Ovary (tissue), 9 donors: ENCODE measurements around the gene OR2K2. TPM values are rescaled to one million over a fixed set of nuclear protein-coding genes. Genes with fewer than 3 reads are reported as not detected.
"Not testable (repeated sequence)": the region's sequence is repeated elsewhere in the genome, so short reads cannot be mapped to it uniquely, and the experiment has no call there.

Experiments used
- DNase-seq, 5 donors: peaks; one replicate each; pipeline ENCODE4 v3.0.0-alpha.2; 2019 to 2020
- H3K27ac ChIP-seq, 2 donors: fragments of 200-600 bp; one replicate each; pipeline versions ENCODE4 v1.5.1 to v1.8.0; 2019 to 2022
- H3K27me3 ChIP-seq: fragments of 200-600 bp; one replicate; pipeline ENCODE4 v1.8.0; 2022
- H3K36me3 ChIP-seq: fragments of 200-600 bp; sonication (generic); one replicate; pipeline ENCODE4 v1.5.1; 2019
- H3K4me1 ChIP-seq: one replicate; pipeline ENCODE4 v1.8.1; 2013; ENCODE audit warnings: mild to moderate bottlenecking, moderate library complexity; ENCODE audit not compliant: insufficient read depth
- H3K4me3 ChIP-seq: fragments of 200-600 bp; sonication (generic); one replicate; pipeline ENCODE4 v1.5.1; 2017
- H3K9me3 ChIP-seq, 2 donors: fragments of 200-600 bp in 1 of 2; sonication (generic) in 1 of 2; one replicate each; pipeline versions ENCODE4 v1.5.1 to v1.8.1; 2013 to 2019; ENCODE audit warnings: mild to moderate bottlenecking in 1 of 2, moderate library complexity in 1 of 2
- CTCF ChIP-seq, 3 donors: fragments of 450-650 bp in 2 of 3; fragments of 200-600 bp in 1 of 3; IDR thresholded peaks; one replicate each; pipeline versions ENCODE4 v1.5.1 to v1.8.0; 2016 to 2022; ENCODE audit warnings: antibody characterized with exemption in 3 of 3, mild to moderate bottlenecking in 1 of 3
- EP300 ChIP-seq: sonication (generic); formaldehyde crosslinking; IDR thresholded peaks from one replicate; pipeline ENCODE4 v1.6.1; 2017; ENCODE audit warnings: antibody characterized with exemption
- POLR2A ChIP-seq: fragments of 450-650 bp; IDR thresholded peaks from one replicate; pipeline ENCODE4 v1.6.1; 2017; ENCODE audit warnings: antibody characterized with exemption, mild to moderate bottlenecking, moderate library complexity
- WGBS, 3 donors: extraction: QIAGEN DNeasy Blood & Tissue Kit in 1 of 3; methylation state at CpG; one replicate each; pipeline versions ENCODE4 v1.1.5 to v1.1.7; 2013 to 2017; 5-methylcytosine and 5-hydroxymethylcytosine counted together
- intact Hi-C, 4 donors: fragments of 100-400 bp; cut with DNase I; formaldehyde crosslinking; loops; one replicate each; pipeline versions ENCODE4 v1.11.0 to v1.15.1; 2022 to 2023
- polyA plus RNA-seq, 2 donors: library from polyadenylated mRNA; stranded (reverse); fragments of 200-250 nt in 1 of 2; fragments of 350-450 nt in 1 of 2; fragmentation: Illumina TruSeq in 1 of 2; extraction: RNeasy Lipid Tissue Mini Kit (QIAGEN cat#74804) in 1 of 2; gene quantifications; one replicate each; pipeline ENCODE4 v1.2.3, GENCODE V29; 2013 to 2014
- total RNA-seq, 7 donors: library from RNA; depleted of rRNA in 2 of 7; stranded (reverse); fragments of >200 nt in 2 of 7; fragmentation: NEBNext Ultra II Directional in 3 of 7; extraction: Animal tissue kit (Norgen Biotek cat#: 25700) in 3 of 7; gene quantifications; one replicate each; pipeline versions ENCODE4 v1.1.0 to v1.2.4, GENCODE V29; 2016 to 2023
- donor health status: DM: no; HTN: no; CAD: no; lungs with moderate emphysema.
- donor health status: DM: no; HTN: no; CAD: no.
- donor health status: Bipolar disorder and iron deficiency.
- donor health status: DM: yes; HTN: yes; CAD: no.
- donor health status: DM: no; HTN: no; CAD: no.
- donor health status: DM: yes; HTN: yes; CAD: no.

The OR2K2 gene
- total and polyA plus RNA-seq, 9 donors: not detected

- Histone ChIP-seq H3K4me3 (no peak overlapping the region), H3K27me3 (no peaks in the 10 kb centered on the region), H3K9me3 (no peaks in the 10 kb centered on the region), H3K36me3 (no peaks in the 10 kb centered on the region), H3K27ac (no peak overlapping the region), H3K4me1 (no peaks in the 10 kb centered on the region)
- WGBS, 3 donors: 50 to 72% (median 66%) methylated on average over 2 of the region's 2 CpGs
- intact Hi-C loops: no loop called here
- no peak for DNase-seq
- TF ChIP-seq POLR2A: no peak
- no peak for TF ChIP-seq EP300
- no peak for TF ChIP-seq CTCF (IDR thresholded peaks at IDR 0.05)
Measured at GRCh38 chr9:111352545-111352944, 22.5 kb upstream of the OR2K2 start.

GRCh38 chr9:111350556-111350955 lies 20.5 kb upstream of the OR2K2 start:
- no peak overlapping the region for H3K27ac ChIP-seq
- no peak for DNase-seq

GRCh38 chr9:111349766-111350165 lies 19.7 kb upstream of the OR2K2 start:
- 77 to 82% (median 79%) methylated on average over 5 of the region's 5 CpGs for WGBS, 3 donors
- no peak for DNase-seq

More at GRCh38 chr9:111350556-111350955, 20.5 kb upstream of the OR2K2 start:
- Histone ChIP-seq H3K4me1 (no peaks in the 10 kb centered on the region), H3K27me3 (no peaks in the 10 kb centered on the region), H3K36me3 (no peaks in the 10 kb centered on the region), H3K9me3 (no peaks in the 10 kb centered on the region), H3K4me3 (no peak overlapping the region)
- TF ChIP-seq POLR2A (no peak), CTCF (IDR thresholded peaks at IDR 0.05) (no peak), EP300 (no peak)
- intact Hi-C loops: no loop called here

GRCh38 chr9:111348821-111349271 lies 18.8 kb upstream of the OR2K2 start:
- Histone ChIP-seq H3K9me3 (no peaks in the 10 kb centered on the region), H3K4me3 (no peak overlapping the region), H3K36me3 (no peaks in the 10 kb centered on the region), H3K27me3 (no peaks in the 10 kb centered on the region), H3K27ac (no peak overlapping the region), H3K4me1 (no peaks in the 10 kb centered on the region)
- intact Hi-C loops: no loop called here
- no peak for DNase-seq
- no peak for TF ChIP-seq EP300
- no peak for TF ChIP-seq CTCF (IDR thresholded peaks at IDR 0.05)
- TF ChIP-seq POLR2A: no peak
- WGBS, 3 donors: 39 to 44% (median 41%) methylated on average over 4 of the region's 4 CpGs

More at GRCh38 chr9:111349766-111350165, 19.7 kb upstream of the OR2K2 start:
- no peaks in the 10 kb centered on the region for H3K4me1 ChIP-seq
- TF ChIP-seq EP300: no peak
- TF ChIP-seq CTCF (IDR thresholded peaks at IDR 0.05): no peak
- no peak for TF ChIP-seq POLR2A
- intact Hi-C loops: no loop called here
- no peak overlapping the region for H3K4me3 ChIP-seq
- H3K27ac ChIP-seq: no peak overlapping the region
- no peaks in the 10 kb centered on the region for H3K36me3 ChIP-seq
- no peaks in the 10 kb centered on the region for H3K9me3 ChIP-seq
- no peaks in the 10 kb centered on the region for H3K27me3 ChIP-seq

- intact Hi-C loops, H3K4me1 ChIP-seq, H3K4me3 ChIP-seq: not testable (repeated sequence)
Measured at GRCh38 chr9:111334318-111334863, 4.4 kb upstream of the OR2K2 start.

More at GRCh38 chr9:111334318-111334863, 4.4 kb upstream of the OR2K2 start:
- not testable (repeated sequence) for H3K9me3 ChIP-seq, H3K36me3 ChIP-seq, H3K27me3 ChIP-seq, H3K27ac ChIP-seq, DNase-seq
- 77 to 84% (median 81%) methylated on average over 5 of the region's 5 CpGs for WGBS, 3 donors
